ENCODE data around the gene GLO1.

The GLO1 gene

DNA sequence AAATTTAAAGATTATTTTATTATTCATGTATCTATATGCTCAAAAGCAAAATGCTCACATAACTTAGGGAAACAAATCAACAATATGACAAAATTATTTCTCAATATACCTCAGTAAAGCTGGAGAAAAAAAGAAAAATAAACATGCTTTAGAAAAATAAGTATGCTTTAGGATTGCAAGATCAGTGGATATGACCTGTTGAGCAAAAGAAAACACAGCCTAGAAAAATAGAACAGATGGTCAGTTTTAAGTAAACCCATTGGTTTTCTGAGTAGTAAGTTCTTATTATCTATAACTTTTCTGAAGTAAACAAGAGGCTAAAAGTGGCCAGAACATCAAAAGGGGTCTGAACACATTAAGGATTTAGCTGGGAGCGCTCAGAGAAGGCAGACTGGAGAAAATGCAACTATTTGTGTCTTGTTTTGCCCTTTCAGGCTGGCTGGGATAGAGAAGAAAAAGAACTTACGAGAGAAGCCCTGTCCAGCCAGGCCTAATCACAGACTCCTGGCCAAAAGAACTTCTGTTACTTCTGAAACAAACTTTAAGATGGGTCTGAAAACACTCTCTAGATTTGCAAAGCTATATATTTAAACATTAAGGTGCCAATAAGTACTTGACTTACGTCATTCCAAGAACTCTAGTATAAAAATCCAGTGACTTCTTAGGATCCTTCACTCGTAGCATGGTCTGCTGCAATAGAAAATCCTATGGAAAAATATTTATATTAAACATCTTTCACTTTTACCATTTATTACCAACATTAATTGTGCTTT lies 16.5 kb downstream of the GLO1 start:
- Histone ChIP-seq H3K9me2 (replicated peaks; ENCODE audit: insufficient read depth, low read length) (no peaks in the 10 kb centered on the region), H3K4me3 (ENCODE audit: low read length) (no peak overlapping the region), H3K9ac (ENCODE audit: low read length) (no peak overlapping the region), H2AFZ (ENCODE audit: low read length) (no peak overlapping the region), H4K20me1 (ENCODE audit: insufficient read depth, low read length) (no peaks in the 10 kb centered on the region), H3F3A (ENCODE audit: insufficient read depth, low read length) (no peaks in the 10 kb centered on the region), H3K9me3 (replicated peaks; ENCODE audit: insufficient read depth, low read length) (no peaks in the 10 kb centered on the region), H3K79me2 (ENCODE audit: low read length) (peaks cover 44% of the 10 kb centered on the region), H3K4me2 (ENCODE audit: low read depth, low read length) (no peak overlapping the region), H3K4me1 (ENCODE audit: low read length) (peaks cover 8% of the 10 kb centered on the region; the same call in 1 of the 2 replicates), H3K27me3 (replicated peaks; ENCODE audit: insufficient read depth, low read length) (no peaks in the 10 kb centered on the region), H3K27ac (ENCODE audit: low read length) (no peak overlapping the region), H3K36me3 (replicated peaks; ENCODE audit: insufficient read depth, low read length) (no peaks in the 10 kb centered on the region; the same call in 1 of the 2 replicates)
- no peak for DNase-seq
- no peak for TF ChIP-seq EZH2 (optimal IDR thresholded peaks at IDR 0.05; ENCODE audit: low read depth, low read length)
- no peak for TF ChIP-seq CTCF (IDR thresholded peaks at IDR 0.05; ENCODE audit: low read length)
- no peak for TF ChIP-seq EZH2phosphoT487 (IDR thresholded peaks at IDR 0.05; ENCODE audit: low read length)

- no peak overlapping the region for H3K27ac ChIP-seq (ENCODE audit: low read length)
- no peaks in the 10 kb centered on the region for H3F3A ChIP-seq (ENCODE audit: insufficient read depth, low read length)
- no peak overlapping the region for H3K4me3 ChIP-seq (ENCODE audit: low read length)
- H3K9me3 ChIP-seq (replicated peaks; ENCODE audit: insufficient read depth, low read length), result no peaks in the 10 kb centered on the region
- no peak overlapping the region for H2AFZ ChIP-seq (ENCODE audit: low read length)
- peaks cover 8% of the 10 kb centered on the region; the same call in 1 of the 2 replicates for H3K4me1 ChIP-seq (ENCODE audit: low read length)
- H4K20me1 ChIP-seq (ENCODE audit: insufficient read depth, low read length), result no peaks in the 10 kb centered on the region
- DNase-seq, result no peak
- no peaks in the 10 kb centered on the region; the same call in 1 of the 2 replicates for H3K36me3 ChIP-seq (replicated peaks; ENCODE audit: insufficient read depth, low read length)
- no peak for TF ChIP-seq EZH2phosphoT487 (IDR thresholded peaks at IDR 0.05; ENCODE audit: low read length)
- no peak for TF ChIP-seq EZH2 (optimal IDR thresholded peaks at IDR 0.05; ENCODE audit: low read depth, low read length)
- TF ChIP-seq CTCF (IDR thresholded peaks at IDR 0.05; ENCODE audit: low read length), result no peak
- H3K27me3 ChIP-seq (replicated peaks; ENCODE audit: insufficient read depth, low read length), result no peaks in the 10 kb centered on the region
- H3K9ac ChIP-seq (ENCODE audit: low read length), result no peak overlapping the region
- H3K9me2 ChIP-seq (replicated peaks; ENCODE audit: insufficient read depth, low read length), result no peaks in the 10 kb centered on the region
- no peak overlapping the region for H3K4me2 ChIP-seq (ENCODE audit: low read depth, low read length)
- peaks cover 34% of the 10 kb centered on the region for H3K79me2 ChIP-seq (ENCODE audit: low read length)
Observed at GRCh38 chr6:38684904-38685303, 18.0 kb downstream of the GLO1 start.

DNA sequence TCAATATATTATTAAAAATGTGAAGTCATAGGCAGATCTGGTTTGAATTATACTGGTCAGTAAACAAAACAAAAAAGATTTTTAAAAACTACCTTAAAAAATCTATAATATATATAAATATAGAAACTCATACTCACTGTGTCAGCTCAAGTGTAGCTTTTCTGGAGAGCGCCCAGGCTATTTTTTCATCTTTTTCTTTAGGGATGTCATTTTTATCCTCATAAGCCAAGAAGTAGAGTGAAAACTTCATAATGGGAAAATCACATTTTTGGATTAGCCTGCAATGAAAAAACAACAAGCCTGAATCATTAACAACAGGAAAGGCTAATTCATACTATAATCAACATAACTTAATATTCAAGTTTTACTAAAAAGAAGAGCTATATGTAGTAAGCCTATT lies 18.7 kb downstream of the GLO1 start:
- H4K20me1 ChIP-seq (ENCODE audit: insufficient read depth, low read length), result no peaks in the 10 kb centered on the region
- no peaks in the 10 kb centered on the region for H3K9me2 ChIP-seq (replicated peaks; ENCODE audit: insufficient read depth, low read length)
- H3K4me1 ChIP-seq (ENCODE audit: low read length), result peaks cover 8% of the 10 kb centered on the region; the same call in 1 of the 2 replicates
- H3K4me3 ChIP-seq (ENCODE audit: low read length), result no peak overlapping the region
- no peaks in the 10 kb centered on the region; the same call in 1 of the 2 replicates for H3K36me3 ChIP-seq (replicated peaks; ENCODE audit: insufficient read depth, low read length)
- no peak overlapping the region for H3K27ac ChIP-seq (ENCODE audit: low read length)
- peaks cover 31% of the 10 kb centered on the region for H3K79me2 ChIP-seq (ENCODE audit: low read length)
- DNase-seq, result no peak
- no peak overlapping the region for H3K9ac ChIP-seq (ENCODE audit: low read length)
- no peak overlapping the region for H2AFZ ChIP-seq (ENCODE audit: low read length)
- H3F3A ChIP-seq (ENCODE audit: insufficient read depth, low read length), result peaks cover under 1% of the 10 kb centered on the region; the same call in 1 of the 2 replicates
- no peaks in the 10 kb centered on the region for H3K27me3 ChIP-seq (replicated peaks; ENCODE audit: insufficient read depth, low read length)
- no peaks in the 10 kb centered on the region for H3K9me3 ChIP-seq (replicated peaks; ENCODE audit: insufficient read depth, low read length)
- TF ChIP-seq EZH2 (optimal IDR thresholded peaks at IDR 0.05; ENCODE audit: low read depth, low read length) (no peak), CTCF (IDR thresholded peaks at IDR 0.05; ENCODE audit: low read length) (no peak), EZH2phosphoT487 (IDR thresholded peaks at IDR 0.05; ENCODE audit: low read length) (no peak)
- H3K4me2 ChIP-seq (ENCODE audit: low read depth, low read length), result no peak overlapping the region
